ENCODE data around the gene NGLY1.
A peak's percentile ranks its signal among the peaks of the same experiment; 100 is the strongest.

NGLY1 gene

DNA sequence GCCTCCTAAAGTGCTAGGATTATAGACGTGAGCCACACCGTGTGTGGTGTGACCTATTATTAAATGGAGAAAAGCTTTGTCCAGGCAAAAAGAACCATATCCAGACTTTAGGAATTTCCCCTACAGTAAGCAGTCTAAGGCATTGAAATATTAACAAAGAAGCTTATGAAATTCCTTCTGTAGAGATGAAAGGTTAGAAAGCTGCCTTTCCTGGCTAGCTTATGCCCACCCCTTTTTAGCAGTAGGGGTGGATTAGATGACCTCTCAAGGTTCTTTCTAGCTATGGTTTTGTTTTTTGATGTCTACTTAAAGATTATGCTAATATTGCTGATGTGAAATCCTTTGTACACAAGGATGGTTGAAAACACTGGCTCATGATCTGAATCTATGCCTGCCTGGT lies 20.6 kb upstream of the NGLY1 start:
- DNase-seq = no peak
- TF ChIP-seq GATA1 (IDR thresholded peaks at IDR 0.05; ENCODE audit: low read depth, low read length) (no peak), POLR2A (IDR thresholded peaks at IDR 0.05; ENCODE audit: low read length) (no peak)

- no peak for DNase-seq
- TF ChIP-seq GATA1 (IDR thresholded peaks at IDR 0.05; ENCODE audit: low read depth, low read length) = no peak
- no peak for TF ChIP-seq POLR2A (IDR thresholded peaks at IDR 0.05; ENCODE audit: low read length)
Observed at GRCh38 chr3:25801786-25802185, 18.5 kb upstream of the NGLY1 start.

- peak; percentile 97 for DNase-seq
- TF ChIP-seq GATA1 (IDR thresholded peaks at IDR 0.05; ENCODE audit: low read depth, low read length) (no peak), POLR2A (IDR thresholded peaks at IDR 0.05; ENCODE audit: low read length) (peak; percentile 94)
Observed at GRCh38 chr3:25789596-25790556, 6.6 kb upstream of the NGLY1 start, which contains the start of gene OXSM. TSS of gene OXSM (plus strand) at chr3:25790090. CDS start at chr3:25791021, 931 bp downstream.

- DNase-seq = no peak
- TF ChIP-seq POLR2A (IDR thresholded peaks at IDR 0.05; ENCODE audit: low read length) (no peak), GATA1 (IDR thresholded peaks at IDR 0.05; ENCODE audit: low read depth, low read length) (no peak)
Observed at GRCh38 chr3:25789209-25789595, 6.0 kb upstream of the NGLY1 start.

DNA sequence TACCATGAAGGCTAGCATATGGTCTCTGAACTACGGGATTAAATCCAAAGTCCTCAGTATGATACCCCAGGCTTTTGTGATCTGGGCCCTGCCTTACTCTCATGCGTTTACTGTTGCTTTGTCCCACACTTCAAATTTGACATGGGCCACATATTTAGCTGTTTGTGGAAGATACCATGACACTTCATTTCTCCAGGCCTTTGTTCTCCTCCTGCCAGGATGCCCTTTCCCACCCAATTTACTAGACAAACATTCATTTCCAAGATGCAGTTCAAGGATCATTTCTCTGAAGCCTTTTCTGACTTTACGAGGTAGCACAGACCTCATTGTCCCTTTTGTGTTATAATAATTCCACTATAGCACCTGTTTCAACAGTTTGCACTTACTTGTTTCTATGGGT lies 4.4 kb upstream of the NGLY1 start:
- no peak for DNase-seq
- TF ChIP-seq GATA1 (IDR thresholded peaks at IDR 0.05; ENCODE audit: low read depth, low read length) = no peak
- TF ChIP-seq POLR2A (IDR thresholded peaks at IDR 0.05; ENCODE audit: low read length) = no peak

- DNase-seq = no peak
- TF ChIP-seq POLR2A (IDR thresholded peaks at IDR 0.05; ENCODE audit: low read length) (no peak), GATA1 (IDR thresholded peaks at IDR 0.05; ENCODE audit: low read depth, low read length) (no peak)
Observed at GRCh38 chr3:25785826-25786225, 2.6 kb upstream of the NGLY1 start.

DNA sequence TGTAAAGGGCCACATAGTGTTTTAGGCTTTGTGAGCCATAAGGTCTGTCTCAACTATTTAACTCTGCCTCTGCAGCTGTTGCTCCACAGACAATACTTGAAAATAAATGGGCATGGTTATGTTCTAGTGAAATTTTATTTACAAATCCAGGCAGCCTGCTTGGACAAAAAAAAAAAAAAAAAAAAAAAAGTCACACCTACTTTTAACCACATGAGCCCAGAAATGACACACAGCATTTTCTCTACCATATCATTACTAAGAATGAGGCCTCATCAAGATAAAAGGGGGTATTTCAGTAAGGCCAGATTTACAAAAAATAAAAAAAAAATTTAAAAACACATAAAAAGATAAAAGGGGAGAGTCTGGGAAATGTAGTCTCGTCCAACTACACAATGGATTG lies 1.7 kb upstream of the NGLY1 start:
- DNase-seq = peak; percentile 26 to 28
- TF ChIP-seq GATA1 (IDR thresholded peaks at IDR 0.05; ENCODE audit: low read depth, low read length) = no peak
- no peak for TF ChIP-seq POLR2A (IDR thresholded peaks at IDR 0.05; ENCODE audit: low read length)

GRCh38 chr3:25783661-25784512 lies 644 bp upstream of the NGLY1 start:
- DNase-seq = peak; percentile 75 to 76
- TF ChIP-seq POLR2A (IDR thresholded peaks at IDR 0.05; ENCODE audit: low read length) = no peak
- TF ChIP-seq GATA1 (IDR thresholded peaks at IDR 0.05; ENCODE audit: low read depth, low read length) = no peak

DNA sequence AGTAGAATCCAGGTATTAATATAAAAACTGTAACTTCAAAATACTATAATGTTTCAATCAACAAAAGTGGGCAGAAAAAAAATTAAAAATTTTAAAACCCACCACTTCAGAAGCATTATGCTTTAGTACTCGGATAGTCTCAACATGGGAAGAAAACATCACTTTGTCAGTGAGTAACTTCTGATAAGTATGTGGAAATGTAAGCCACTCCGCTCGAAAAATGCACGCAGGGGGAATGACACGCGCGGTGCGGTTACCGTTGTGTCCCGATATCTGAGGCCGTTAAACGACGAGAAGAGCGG lies 656 bp downstream of the NGLY1 start:
- TF ChIP-seq POLR2A (IDR thresholded peaks at IDR 0.05; ENCODE audit: low read length) (no peak), GATA1 (IDR thresholded peaks at IDR 0.05; ENCODE audit: low read depth, low read length) (no peak)
- DNase-seq = no peak

- DNase-seq = peak; percentile 35 to 44
- TF ChIP-seq POLR2A (IDR thresholded peaks at IDR 0.05; ENCODE audit: low read length) (no peak), GATA1 (IDR thresholded peaks at IDR 0.05; ENCODE audit: low read depth, low read length) (no peak)
Observed at GRCh38 chr3:25781758-25782594, 1.3 kb downstream of the NGLY1 start.

DNA sequence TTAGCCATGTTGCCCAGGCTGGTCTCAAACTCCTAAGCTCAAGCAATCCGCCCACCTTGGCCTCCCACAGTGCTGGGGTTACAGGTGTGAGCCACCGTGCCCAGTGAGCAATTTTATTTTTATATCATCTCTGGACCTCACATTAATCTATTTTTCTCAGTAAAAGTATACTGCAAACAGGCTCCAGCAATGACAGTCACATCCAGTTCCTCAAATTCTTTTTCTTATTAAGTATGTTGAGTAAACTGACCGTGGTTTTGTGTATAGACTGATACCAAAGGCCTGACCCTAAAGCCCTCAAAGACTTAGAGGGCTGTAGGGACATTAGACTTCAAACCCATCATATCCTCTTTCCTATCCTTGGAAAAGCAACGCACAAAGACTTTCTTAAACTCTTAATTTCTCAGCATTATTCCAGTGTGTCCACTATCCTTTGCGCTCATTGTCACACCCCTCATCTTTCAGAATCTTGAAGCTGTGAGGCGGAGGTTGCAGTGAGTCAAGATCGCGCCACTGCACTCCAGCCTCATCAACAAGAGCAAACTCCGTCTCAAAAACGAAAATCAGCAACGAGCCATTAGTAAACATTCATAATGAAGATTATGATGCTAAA lies 2.0 kb downstream of the NGLY1 start:
- DNase-seq = peak; percentile 4 to 17
- no peak for TF ChIP-seq GATA1 (IDR thresholded peaks at IDR 0.05; ENCODE audit: low read depth, low read length)
- TF ChIP-seq POLR2A (IDR thresholded peaks at IDR 0.05; ENCODE audit: low read length) = no peak

DNA sequence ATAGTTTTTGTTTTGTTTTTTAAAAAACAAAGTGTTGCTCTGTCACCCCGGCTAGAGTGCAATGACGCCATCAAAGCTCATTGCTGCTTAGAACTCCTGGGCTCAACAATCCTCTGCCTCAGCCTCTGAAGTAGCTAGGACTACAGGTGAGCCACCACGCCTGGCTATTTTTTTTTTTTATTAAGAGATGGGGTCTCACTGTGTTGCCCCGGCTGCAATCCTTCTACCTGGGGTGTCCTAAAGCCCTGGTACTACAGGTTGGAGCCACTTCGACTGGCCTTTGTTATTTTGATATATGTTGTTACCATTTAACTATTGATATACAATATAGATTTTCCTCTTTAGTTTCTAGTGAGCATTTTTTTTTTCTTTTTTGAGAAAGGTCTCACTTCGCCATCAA lies 2.6 kb downstream of the NGLY1 start:
- DNase-seq = no peak

GRCh38 chr3:25775936-25776335 lies 7.3 kb downstream of the NGLY1 start:
- no peak for DNase-seq
- TF ChIP-seq GATA1 (IDR thresholded peaks at IDR 0.05; ENCODE audit: low read depth, low read length) = no peak
- TF ChIP-seq POLR2A (IDR thresholded peaks at IDR 0.05; ENCODE audit: low read length) = no peak

More for the DNA sequence above, 2.6 kb downstream of the NGLY1 start:
- no peak for TF ChIP-seq GATA1 (IDR thresholded peaks at IDR 0.05; ENCODE audit: low read depth, low read length)
- TF ChIP-seq POLR2A (IDR thresholded peaks at IDR 0.05; ENCODE audit: low read length) = no peak
